Liver (tissue), 9 donors: Measurements from ENCODE around the gene EDC3. TPM values are rescaled to one million over a fixed set of nuclear protein-coding genes. Genes with fewer than 3 reads are reported as not detected.

Experiments
- DNase-seq: peaks from one replicate; pipeline ENCODE4 v3.0.0-alpha.2; 2017; ENCODE audit warnings: low spot score
- H3K27ac ChIP-seq, 2 donors: one replicate each; pipeline ENCODE4 v1.7.0; 2013; ENCODE audit warnings: inconsistent platforms in 2 of 2, low read length in 2 of 2, control low read depth in 1 of 2, low read depth in 1 of 2, mild to moderate bottlenecking in 1 of 2
- H3K27me3 ChIP-seq, 4 donors: one replicate each; pipeline versions ENCODE4 v1.6.1 to v1.7.0; 2013; ENCODE audit warnings: low read length in 3 of 4, inconsistent platforms in 1 of 4, mild to moderate bottlenecking in 1 of 4, moderate library complexity in 1 of 4; ENCODE audit not compliant: control insufficient read depth in 4 of 4, insufficient read depth in 4 of 4
- H3K36me3 ChIP-seq, 4 donors: one replicate each; pipeline versions ENCODE4 v1.6.1 to v1.7.0; 2013; ENCODE audit warnings: low read length in 3 of 4, mild to moderate bottlenecking in 3 of 4, low read depth in 1 of 4, moderate library complexity in 1 of 4; ENCODE audit not compliant: control insufficient read depth in 4 of 4, insufficient read depth in 3 of 4
- H3K4me1 ChIP-seq, 4 donors: one replicate each; pipeline versions ENCODE4 v1.6.1 to v1.7.0; 2013; ENCODE audit warnings: low read length in 3 of 4, mild to moderate bottlenecking in 3 of 4, moderate library complexity in 1 of 4; ENCODE audit not compliant: control insufficient read depth in 4 of 4, insufficient read depth in 4 of 4
- H3K4me3 ChIP-seq, 3 donors: one replicate each; pipeline versions ENCODE4 v1.6.1 to v1.7.0; 2013; ENCODE audit warnings: low read length in 3 of 3, control low read depth in 1 of 3, low read depth in 1 of 3, mild to moderate bottlenecking in 1 of 3
- H3K9ac ChIP-seq, 2 donors: one replicate each; pipeline ENCODE4 v1.7.0; 2013; ENCODE audit warnings: low read length in 2 of 2, mild to moderate bottlenecking in 2 of 2, moderate library complexity in 2 of 2, control low read depth in 1 of 2, low read depth in 1 of 2
- H3K9me3 ChIP-seq, 4 donors: one replicate each; pipeline versions ENCODE4 v1.6.1 to v1.7.0; 2013; ENCODE audit warnings: low read length in 3 of 4; ENCODE audit not compliant: control insufficient read depth in 4 of 4
- ATF3 ChIP-seq: IDR thresholded peaks from 2 replicates; pipeline ENCODE4 v1.6.1; 2016; ENCODE audit warnings: antibody characterized with exemption
- EGR1 ChIP-seq, 2 donors: IDR thresholded peaks; 2 replicates each; pipeline ENCODE4 v1.6.1; 2016 to 2018; ENCODE audit warnings: antibody characterized with exemption in 2 of 2, low read depth in 2 of 2
- FOXA1 ChIP-seq: IDR thresholded peaks from 2 replicates; pipeline ENCODE4 v1.6.1; 2016; ENCODE audit warnings: antibody characterized with exemption
- FOXA2 ChIP-seq: IDR thresholded peaks from 2 replicates; pipeline ENCODE4 v1.6.1; 2016; ENCODE audit warnings: antibody characterized with exemption
- GABPA ChIP-seq, 2 donors: IDR thresholded peaks in 1 of 2; conservative IDR thresholded peaks in 1 of 2; 2 replicates each; pipeline ENCODE4 v1.6.1; 2016; ENCODE audit warnings: antibody characterized with exemption in 2 of 2, mild to moderate bottlenecking in 1 of 2, moderate library complexity in 1 of 2
- HNF4A ChIP-seq, 2 donors: conservative IDR thresholded peaks; 2 replicates each; pipeline ENCODE4 v1.6.1; 2016; ENCODE audit warnings: antibody characterized with exemption in 2 of 2, mild to moderate bottlenecking in 2 of 2
- HNF4G ChIP-seq: IDR thresholded peaks from 2 replicates; pipeline ENCODE4 v1.6.1; 2016; ENCODE audit warnings: antibody characterized with exemption
- JUND ChIP-seq, 2 donors: IDR thresholded peaks; 2 replicates each; pipeline ENCODE4 v1.6.1; 2016; ENCODE audit warnings: antibody characterized with exemption in 2 of 2
- MAX ChIP-seq: IDR thresholded peaks from 2 replicates; pipeline ENCODE4 v1.6.1; 2016; ENCODE audit warnings: antibody characterized with exemption
- NR2F2 ChIP-seq: IDR thresholded peaks from 2 replicates; pipeline ENCODE4 v1.6.1; 2016; ENCODE audit warnings: antibody characterized with exemption
- RAD21 ChIP-seq, 2 donors: IDR thresholded peaks; 2 replicates each; pipeline ENCODE4 v1.6.1; 2016; ENCODE audit warnings: antibody characterized with exemption in 2 of 2, mild to moderate bottlenecking in 2 of 2
- REST ChIP-seq: IDR thresholded peaks from 2 replicates; pipeline ENCODE4 v1.6.1; 2016; ENCODE audit warnings: antibody characterized with exemption, mild to moderate bottlenecking
- RXRA ChIP-seq, 2 donors: IDR thresholded peaks; 2 replicates each; pipeline ENCODE4 v1.6.1; 2017 to 2018; ENCODE audit warnings: antibody characterized with exemption in 2 of 2, mild to moderate bottlenecking in 1 of 2
- SP1 ChIP-seq: IDR thresholded peaks from 2 replicates; pipeline ENCODE4 v1.6.1; 2018; ENCODE audit warnings: antibody characterized with exemption, mild to moderate bottlenecking
- TAF1 ChIP-seq: conservative IDR thresholded peaks from 2 replicates; pipeline ENCODE4 v1.6.1; 2016; ENCODE audit warnings: antibody characterized with exemption, mild to moderate bottlenecking
- YY1 ChIP-seq: IDR thresholded peaks from 2 replicates; pipeline ENCODE4 v1.6.1; 2016; ENCODE audit warnings: antibody characterized with exemption, mild to moderate bottlenecking
- ZBTB33 ChIP-seq: IDR thresholded peaks from 2 replicates; pipeline ENCODE4 v1.6.1; 2016; ENCODE audit warnings: antibody characterized with exemption
- WGBS: extraction: QIAGEN DNeasy Blood & Tissue Kit; methylation state at CpG from one replicate; pipeline ENCODE4 v1.1.7; 2013; 5-methylcytosine and 5-hydroxymethylcytosine counted together
- polyA plus RNA-seq, 2 donors: library from polyadenylated mRNA; stranded (reverse) in 1 of 2; unstranded in 1 of 2; fragments of 200-250 nt in 1 of 2; fragments of >200 nt in 1 of 2; fragmentation: Nextera tagmentation in 1 of 2; extraction: Ambion mirVana in 1 of 2; gene quantifications; one replicate each; pipeline versions ENCODE4 v1.2.1 to v1.2.3, GENCODE V29; 2013 to 2015
- total RNA-seq, 2 donors: library from RNA; depleted of rRNA; stranded (reverse); fragments of >200 nt; gene quantifications; one replicate each; pipeline ENCODE4 v1.2.3, GENCODE V29; 2014
- TF ChIP-seq, protein P1 (sequence below): fragments of 150-350 bp; IDR thresholded peaks from 2 replicates; pipeline ENCODE4 v1.5.1; 2017; ENCODE audit warnings: improper control_type of control experiment, low read depth, low read length; ENCODE audit not compliant: missing input control
- donor health status: healthy.
- donor health status: healthy.
- donor health status: healthy.
- donor health status: healthy.
- donor health status: healthy.

The EDC3 gene
- total and polyA plus RNA-seq, 4 donors, result 5.8 to 9.5 (median 7.4) TPM

GRCh38 chr15:74664028-74664616 is 31.7 kb downstream of the EDC3 start:
- TF ChIP-seq ZBTB33 (peak; percentile 70), REST (peak; percentile 77), TAF1 (no peak), ATF3 (peak; percentile 36), JUND (IDR thresholded peaks at IDR 0.05) (peak; percentile 75 to 87), MAX (peak; percentile 85), HNF4A (conservative IDR thresholded peaks at IDR 0.05) (peak; percentile 95 to 96), GABPA (IDR thresholded peaks at IDR 0.05 in 1 of 2, conservative IDR thresholded peaks at IDR 0.05 in 1 of 2) (peak in 1 of 2 donors; percentile 69), HNF4G (peak; percentile 79), RXRA (IDR thresholded peaks at IDR 0.05) (peak; percentile 94 to 95), YY1 (peak; percentile 77), EGR1 (IDR thresholded peaks at IDR 0.05; ENCODE audit: low read depth in 2 of 2) (peak; percentile 14 to 63), RAD21 (IDR thresholded peaks at IDR 0.05) (peak; percentile 46 to 61), NR2F2 (peak; percentile 28), SP1 (peak; percentile 97), FOXA2 (peak; percentile 75), FOXA1 (peak; percentile 79)
- TF ChIP-seq, protein P1, sequence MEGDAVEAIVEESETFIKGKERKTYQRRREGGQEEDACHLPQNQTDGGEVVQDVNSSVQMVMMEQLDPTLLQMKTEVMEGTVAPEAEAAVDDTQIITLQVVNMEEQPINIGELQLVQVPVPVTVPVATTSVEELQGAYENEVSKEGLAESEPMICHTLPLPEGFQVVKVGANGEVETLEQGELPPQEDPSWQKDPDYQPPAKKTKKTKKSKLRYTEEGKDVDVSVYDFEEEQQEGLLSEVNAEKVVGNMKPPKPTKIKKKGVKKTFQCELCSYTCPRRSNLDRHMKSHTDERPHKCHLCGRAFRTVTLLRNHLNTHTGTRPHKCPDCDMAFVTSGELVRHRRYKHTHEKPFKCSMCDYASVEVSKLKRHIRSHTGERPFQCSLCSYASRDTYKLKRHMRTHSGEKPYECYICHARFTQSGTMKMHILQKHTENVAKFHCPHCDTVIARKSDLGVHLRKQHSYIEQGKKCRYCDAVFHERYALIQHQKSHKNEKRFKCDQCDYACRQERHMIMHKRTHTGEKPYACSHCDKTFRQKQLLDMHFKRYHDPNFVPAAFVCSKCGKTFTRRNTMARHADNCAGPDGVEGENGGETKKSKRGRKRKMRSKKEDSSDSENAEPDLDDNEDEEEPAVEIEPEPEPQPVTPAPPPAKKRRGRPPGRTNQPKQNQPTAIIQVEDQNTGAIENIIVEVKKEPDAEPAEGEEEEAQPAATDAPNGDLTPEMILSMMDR, result no peak
- no peak overlapping the region for H3K4me3 ChIP-seq
- H3K9ac ChIP-seq, result peak overlapping the region in 1 of 2 donors; percentile 15
- H3K9me3 ChIP-seq, result no peaks in the 10 kb centered on the region
- no peaks in the 10 kb centered on the region for H3K36me3 ChIP-seq
- H3K27me3 ChIP-seq, result no peaks in the 10 kb centered on the region
- peaks cover 2 to 24% (median 16%) of the 10 kb centered on the region in 4 donors for H3K4me1 ChIP-seq
- WGBS, result 14% methylated on average over 2 of the region's 2 CpGs
- peak overlapping the region; percentile 62 to 81 for H3K27ac ChIP-seq
- no peak for DNase-seq
